ENCODE measurements around the gene KRT32.

KRT32 gene

GRCh38 chr17:41492771-41493170 lies 25.6 kb upstream of the KRT32 start:
- DNase-seq (ENCODE audit: low spot score), result no peak

DNA sequence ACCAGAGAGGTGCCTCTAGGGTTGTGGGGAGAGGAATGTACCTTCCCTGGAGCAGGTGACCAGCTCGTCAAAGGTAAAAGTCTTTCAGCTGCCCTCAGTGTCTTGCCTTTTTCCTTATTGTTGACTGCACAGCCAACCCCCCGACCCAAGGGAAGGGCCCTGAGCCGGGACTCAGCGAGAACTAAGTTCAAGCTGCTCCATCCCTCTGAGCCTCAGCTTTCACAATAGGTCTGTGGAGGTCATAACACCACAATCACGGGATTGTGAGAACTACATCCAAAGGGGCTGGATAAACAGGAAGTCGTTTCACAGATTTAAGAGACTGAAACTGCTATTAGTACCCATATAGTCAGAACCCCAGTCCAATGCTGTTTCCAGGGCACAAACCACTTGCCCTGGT lies 25.2 kb upstream of the KRT32 start:
- no peak for DNase-seq (ENCODE audit: low spot score)

- DNase-seq (ENCODE audit: low spot score), result no peak
Observed at GRCh38 chr17:41491476-41491875, 24.3 kb upstream of the KRT32 start.

- DNase-seq (ENCODE audit: low spot score), result no peak
Observed at GRCh38 chr17:41490000-41490990, 23.1 kb upstream of the KRT32 start.

- no peak for DNase-seq (ENCODE audit: low spot score)
Observed at GRCh38 chr17:41489531-41489930, 22.3 kb upstream of the KRT32 start, which contains the start of gene KRT36. TSS of gene KRT36 (minus strand) at chr17:41489910. CDS start at chr17:41489864, 46 bp downstream.

GRCh38 chr17:41486809-41487530 lies 19.8 kb upstream of the KRT32 start:
- no peak for DNase-seq (ENCODE audit: low spot score)

- DNase-seq (ENCODE audit: low spot score), result no peak
Observed at GRCh38 chr17:41486316-41486715, 19.1 kb upstream of the KRT32 start.

- no peak for DNase-seq (ENCODE audit: low spot score)
Observed at GRCh38 chr17:41484920-41485904, 18.0 kb upstream of the KRT32 start.

DNA sequence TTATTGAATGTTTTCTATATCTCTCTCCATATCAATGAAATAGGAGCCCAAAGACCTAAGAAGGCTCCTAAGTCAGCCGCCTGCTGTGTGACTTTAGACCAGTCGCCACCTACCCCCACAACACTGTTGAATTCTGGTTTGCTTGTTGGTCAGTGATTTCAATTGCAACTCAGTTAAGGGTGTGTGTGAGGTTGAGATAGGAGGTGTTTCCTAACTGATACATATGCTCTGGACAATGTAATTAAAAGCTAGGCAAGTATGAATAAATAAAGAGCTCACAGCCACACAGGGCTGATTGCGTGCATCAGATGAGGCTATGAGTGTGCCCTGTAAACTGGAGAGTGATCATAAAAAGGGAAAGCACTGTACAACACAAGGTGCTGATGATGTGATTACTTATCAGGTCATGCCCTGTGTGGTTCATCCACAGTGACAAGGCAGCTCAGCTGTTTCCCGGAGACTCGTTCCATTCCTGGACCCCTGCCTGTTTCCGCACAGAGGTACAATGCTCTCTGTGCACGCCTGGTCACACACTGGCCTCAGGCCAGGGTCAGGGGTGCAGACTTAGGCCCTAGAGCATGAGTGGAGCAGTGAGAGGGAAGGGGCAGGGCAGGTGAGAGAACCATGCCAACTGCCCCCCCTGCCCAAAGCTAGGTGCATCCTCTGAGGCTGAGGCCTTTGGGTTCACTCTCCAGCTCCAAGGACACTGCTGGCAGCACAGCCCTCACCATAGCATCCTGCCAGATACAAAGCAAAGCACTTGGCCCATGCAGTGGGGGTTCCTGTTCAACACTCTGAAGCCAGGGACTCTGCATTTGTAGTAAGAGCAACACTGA lies 17.0 kb upstream of the KRT32 start:
- DNase-seq (ENCODE audit: low spot score), result no peak

- DNase-seq (ENCODE audit: low spot score), result no peak
Observed at GRCh38 chr17:41483531-41483930, 16.3 kb upstream of the KRT32 start.

- DNase-seq (ENCODE audit: low spot score), result no peak
Observed at GRCh38 chr17:41481036-41481435, 13.8 kb upstream of the KRT32 start, which contains the start of gene KRT35. TSS of gene KRT35 (minus strand) at chr17:41481151. CDS start at chr17:41481097, 54 bp downstream.

- DNase-seq (ENCODE audit: low spot score), result no peak
Observed at GRCh38 chr17:41480581-41480980, 13.4 kb upstream of the KRT32 start.

- DNase-seq (ENCODE audit: low spot score), result no peak
Observed at GRCh38 chr17:41480136-41480535, 12.9 kb upstream of the KRT32 start.

DNA sequence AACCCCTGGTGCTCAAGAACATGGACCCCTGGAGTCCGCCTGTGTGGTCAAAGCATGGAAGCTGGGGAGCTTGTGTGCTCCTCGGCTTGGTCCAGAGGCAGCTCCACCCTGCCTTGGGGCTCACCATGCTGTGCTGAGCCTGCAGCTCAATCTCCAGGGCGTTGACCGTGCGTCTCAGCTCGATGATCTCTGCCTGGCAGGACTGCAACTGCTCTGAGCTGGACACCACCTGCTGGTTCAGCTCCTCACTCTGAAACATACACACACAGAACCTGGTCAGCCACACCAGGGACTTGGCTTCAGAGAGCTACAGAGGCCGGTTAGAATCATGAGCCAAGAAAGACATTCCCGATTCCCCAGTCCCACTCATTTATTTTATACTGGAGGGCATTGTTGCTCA lies 11.1 kb upstream of the KRT32 start:
- DNase-seq (ENCODE audit: low spot score), result no peak

DNA sequence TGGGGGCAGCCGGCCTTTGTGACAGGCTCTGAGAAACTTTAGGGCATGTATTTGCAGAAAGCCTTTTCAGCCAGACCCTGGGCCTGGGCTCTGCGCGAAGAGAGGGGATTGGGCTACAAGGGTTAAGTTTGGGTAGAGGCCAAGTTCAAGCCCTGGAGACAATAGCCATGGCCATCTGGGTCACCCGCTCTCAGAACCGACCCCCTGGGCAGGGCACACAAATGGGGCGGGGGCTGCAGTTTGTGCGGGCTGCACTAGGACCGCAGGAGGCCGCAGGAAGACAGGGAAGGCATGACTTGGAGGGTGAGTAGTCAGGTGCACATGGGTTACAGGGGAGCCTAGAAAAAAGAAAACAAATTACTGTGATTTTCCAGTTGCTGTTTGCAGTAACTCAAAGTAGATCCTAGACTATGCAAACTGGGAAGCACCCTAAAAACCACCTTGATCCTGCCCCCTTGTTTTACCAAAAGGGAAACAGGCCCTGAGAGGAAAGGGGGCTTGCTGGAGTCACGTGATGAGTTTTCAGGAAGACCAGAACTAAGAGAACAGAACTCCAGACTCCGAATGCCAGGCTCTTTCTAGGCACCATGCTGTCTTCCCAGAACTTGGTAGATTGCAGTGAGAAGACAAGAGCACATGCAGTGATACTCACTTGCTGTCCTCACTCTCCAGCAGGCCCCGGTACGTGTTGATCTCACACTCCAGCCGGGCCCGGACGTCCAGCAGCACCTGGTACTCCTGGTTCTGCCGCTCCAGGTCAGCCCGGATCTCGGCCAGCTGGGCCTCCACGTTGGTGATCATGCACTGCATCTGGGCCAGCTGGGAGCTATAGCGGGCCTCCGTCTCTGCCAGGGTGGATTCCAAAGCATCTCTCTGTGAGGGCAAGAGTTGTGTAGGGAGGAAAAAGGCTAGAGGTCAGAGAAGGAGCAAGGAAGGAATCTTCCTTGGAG lies 10.0 kb upstream of the KRT32 start:
- DNase-seq (ENCODE audit: low spot score), result no peak

GRCh38 chr17:41475421-41475820 lies 8.2 kb upstream of the KRT32 start:
- DNase-seq (ENCODE audit: low spot score), result no peak

DNA sequence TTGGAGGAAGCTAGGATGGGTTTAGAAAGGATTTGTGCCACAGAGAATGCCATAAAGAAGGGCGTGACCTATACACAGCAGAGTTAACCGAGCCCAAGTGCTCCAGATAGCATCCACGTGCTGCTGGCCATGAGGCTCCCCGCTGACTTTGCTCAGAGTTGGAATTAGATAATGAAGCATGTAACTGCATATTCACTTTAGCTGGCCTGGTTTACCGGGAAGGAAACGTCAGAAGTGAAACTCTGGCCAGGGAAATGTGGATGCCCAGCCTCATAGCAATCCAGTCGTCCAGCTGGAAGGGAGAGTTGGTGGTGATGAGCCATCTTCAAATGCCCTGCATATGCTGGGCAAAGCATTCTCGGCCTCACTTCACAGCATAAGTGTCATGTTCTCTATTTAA lies 7.7 kb upstream of the KRT32 start:
- DNase-seq (ENCODE audit: low spot score), result no peak

DNA sequence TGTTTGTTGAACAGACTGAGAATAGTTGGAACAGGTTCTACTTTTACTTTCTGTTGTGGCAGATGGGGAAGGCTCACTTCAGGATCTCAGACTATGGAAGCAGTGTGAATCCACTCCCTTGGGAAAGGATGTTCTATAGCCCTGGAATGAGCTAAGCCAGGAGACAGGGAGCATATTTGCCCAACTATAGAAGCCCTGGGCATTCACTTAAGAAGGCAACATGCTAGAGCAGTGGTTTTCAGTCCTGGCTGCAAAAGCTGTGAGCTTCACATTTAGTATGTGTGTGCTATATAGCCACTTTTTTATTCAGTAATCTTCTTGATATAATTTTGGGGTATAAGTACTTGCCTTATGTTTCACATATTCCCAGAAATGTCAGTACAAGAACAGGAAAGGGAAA lies 1.2 kb upstream of the KRT32 start:
- DNase-seq (ENCODE audit: low spot score), result no peak

- DNase-seq (ENCODE audit: low spot score), result peak; percentile 78
Observed at GRCh38 chr17:41467561-41467960, 375 bp upstream of the KRT32 start.

GRCh38 chr17:41464682-41465081 lies 2.5 kb downstream of the KRT32 start:
- peak; percentile 89 for DNase-seq (ENCODE audit: low spot score)
